Stomach smooth muscle (tissue), 2 donors: ENCODE measurements around the gene ORAI3.

ENCODE experiments used
- H3K27ac ChIP-seq: one replicate; pipeline ENCODE4 v1.7.0; 2013; ENCODE audit warnings: mild to moderate bottlenecking, low read length, inconsistent platforms
- H3K27me3 ChIP-seq, 2 donors: one replicate each; pipeline ENCODE4 v1.7.0; 2013; ENCODE audit warnings: low read length in 2 of 2; ENCODE audit not compliant: insufficient read depth in 2 of 2, control insufficient read depth in 1 of 2
- H3K36me3 ChIP-seq, 2 donors: one replicate each; pipeline ENCODE4 v1.7.0; 2013; ENCODE audit warnings: low read length in 2 of 2; ENCODE audit not compliant: control insufficient read depth in 2 of 2, insufficient read depth in 2 of 2
- H3K4me1 ChIP-seq: one replicate; pipeline ENCODE4 v1.7.0; 2013; ENCODE audit warnings: low read length; ENCODE audit not compliant: control insufficient read depth, insufficient read depth
- H3K4me3 ChIP-seq, 2 donors: one replicate each; pipeline ENCODE4 v1.7.0; 2013; ENCODE audit warnings: low read length in 2 of 2
- H3K9ac ChIP-seq, 2 donors: one replicate each; pipeline ENCODE4 v1.7.0; 2013; ENCODE audit warnings: low read length in 2 of 2, mild to moderate bottlenecking in 1 of 2
- H3K9me3 ChIP-seq, 2 donors: one replicate each; pipeline ENCODE4 v1.7.0; 2013; ENCODE audit warnings: low read length in 2 of 2; ENCODE audit not compliant: control insufficient read depth in 2 of 2
- donor health status: healthy.
- donor health status: Pancreatic carcinoma.

ORAI3 gene

GRCh38 chr16:31002250-31002700 is 53.4 kb downstream of the ORAI3 start:
- H3K9ac ChIP-seq, result no peak overlapping the region
- peaks cover 2 to 4% of the 10 kb centered on the region in 2 donors for H3K27me3 ChIP-seq
- peaks cover 13% of the 10 kb centered on the region for H3K4me1 ChIP-seq
- H3K27ac ChIP-seq, result no peak overlapping the region
- H3K36me3 ChIP-seq, result no peaks in the 10 kb centered on the region
- no peaks in the 10 kb centered on the region for H3K9me3 ChIP-seq
- no peak overlapping the region for H3K4me3 ChIP-seq

GRCh38 chr16:31002862-31003341 is 54.0 kb downstream of the ORAI3 start:
- H3K36me3 ChIP-seq, result no peaks in the 10 kb centered on the region
- H3K27me3 ChIP-seq, result peaks cover 5 to 6% of the 10 kb centered on the region in 2 donors
- no peak overlapping the region for H3K4me3 ChIP-seq
- H3K4me1 ChIP-seq, result peaks cover 6% of the 10 kb centered on the region
- no peak overlapping the region for H3K27ac ChIP-seq
- no peaks in the 10 kb centered on the region for H3K9me3 ChIP-seq
- H3K9ac ChIP-seq, result no peak overlapping the region

GRCh38 chr16:31003744-31004143 is 54.9 kb downstream of the ORAI3 start:
- Histone ChIP-seq H3K36me3 (no peaks in the 10 kb centered on the region), H3K27ac (no peak overlapping the region), H3K9me3 (no peaks in the 10 kb centered on the region), H3K9ac (no peak overlapping the region), H3K27me3 (peaks cover 6 to 7% of the 10 kb centered on the region in 2 donors), H3K4me3 (no peak overlapping the region), H3K4me1 (peaks cover 6% of the 10 kb centered on the region)
